Spleen (tissue), 7 donors: Measurements from ENCODE around the gene ZNF189.

Experiments
- POLR2A ChIP-seq, 3 donors: fragments of 450-650 bp; IDR thresholded peaks; one replicate each; pipeline ENCODE4 v1.5.1; 2017; ENCODE audit warnings: antibody characterized with exemption in 3 of 3, mild to moderate bottlenecking in 1 of 3
- POLR2AphosphoS5 ChIP-seq, 3 donors: sonication (generic); formaldehyde crosslinking; IDR thresholded peaks; one replicate each; pipeline ENCODE4 v1.5.1; 2017; ENCODE audit warnings: antibody characterized with exemption in 3 of 3
- TF ChIP-seq, protein P1 (sequence below), 11 experiments: fragments of 200-600 bp in 7 of 11; fragments of 450-650 bp in 4 of 11; sonication (generic) in 4 of 11; IDR thresholded peaks in 8 of 11; conservative IDR thresholded peaks in 3 of 11; 1 replicate in 7 of 11; 2 replicates in 4 of 11; pipeline versions ENCODE4 v1.4.0 to v1.8.0; 2016 to 2021; ENCODE audit warnings: antibody characterized with exemption in 11 of 11, inconsistent platforms in 4 of 11, mild to moderate bottlenecking in 1 of 11
- donor health status: DM: no; HTN: no; CAD: no; lungs with moderate emphysema.
- donor health status: DM: no; HTN: no; CAD: no.
- donor health status: DM: no; HTN: no; CAD: no.

DNA sequence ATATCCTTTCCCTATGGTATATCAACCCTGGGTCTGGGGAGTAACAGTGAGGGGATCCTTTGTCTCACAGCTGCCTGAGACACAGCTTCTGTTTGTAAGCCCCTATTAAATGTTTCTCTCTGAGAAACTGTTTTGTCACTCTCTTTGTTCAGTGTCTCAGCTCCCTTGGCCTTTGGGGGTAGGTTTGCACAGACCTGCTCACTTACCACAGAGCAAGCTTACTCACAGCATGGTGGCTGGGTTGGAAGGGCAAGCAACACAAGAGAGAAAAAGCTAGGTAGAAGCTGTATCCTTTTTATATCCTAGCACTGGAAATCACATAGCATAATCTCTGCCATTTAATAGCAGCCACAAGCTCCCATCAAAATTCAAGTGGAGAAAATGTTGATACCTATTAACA is 18.4 kb upstream of the ZNF189 start:
- TF ChIP-seq, protein P1, sequence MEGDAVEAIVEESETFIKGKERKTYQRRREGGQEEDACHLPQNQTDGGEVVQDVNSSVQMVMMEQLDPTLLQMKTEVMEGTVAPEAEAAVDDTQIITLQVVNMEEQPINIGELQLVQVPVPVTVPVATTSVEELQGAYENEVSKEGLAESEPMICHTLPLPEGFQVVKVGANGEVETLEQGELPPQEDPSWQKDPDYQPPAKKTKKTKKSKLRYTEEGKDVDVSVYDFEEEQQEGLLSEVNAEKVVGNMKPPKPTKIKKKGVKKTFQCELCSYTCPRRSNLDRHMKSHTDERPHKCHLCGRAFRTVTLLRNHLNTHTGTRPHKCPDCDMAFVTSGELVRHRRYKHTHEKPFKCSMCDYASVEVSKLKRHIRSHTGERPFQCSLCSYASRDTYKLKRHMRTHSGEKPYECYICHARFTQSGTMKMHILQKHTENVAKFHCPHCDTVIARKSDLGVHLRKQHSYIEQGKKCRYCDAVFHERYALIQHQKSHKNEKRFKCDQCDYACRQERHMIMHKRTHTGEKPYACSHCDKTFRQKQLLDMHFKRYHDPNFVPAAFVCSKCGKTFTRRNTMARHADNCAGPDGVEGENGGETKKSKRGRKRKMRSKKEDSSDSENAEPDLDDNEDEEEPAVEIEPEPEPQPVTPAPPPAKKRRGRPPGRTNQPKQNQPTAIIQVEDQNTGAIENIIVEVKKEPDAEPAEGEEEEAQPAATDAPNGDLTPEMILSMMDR (IDR thresholded peaks at IDR 0.05 in 8 of 11, conservative IDR thresholded peaks at IDR 0.05 in 3 of 11): no peak
- TF ChIP-seq POLR2AphosphoS5 (IDR thresholded peaks at IDR 0.05) (no peak), POLR2A (IDR thresholded peaks at IDR 0.05) (no peak)
